HG02981 (cell line): ENCODE results near the gene CMTM6.
"Not testable (repeated sequence)": the region's sequence is repeated elsewhere in the genome, so short reads cannot be mapped to it uniquely, and the experiment has no call there.

ENCODE experiments used
- ATAC-seq: cut with Tn5 transposase; IDR thresholded peaks from one replicate; pipeline ENCODE4 v1.9.1; 2021; ENCODE audit warnings: mild to moderate bottlenecking, moderate library complexity; ENCODE audit not compliant: unreplicated experiment

CMTM6 gene

GRCh38 chr3:32467333-32468070 is 35.1 kb downstream of the CMTM6 start:
- peak; percentile 62 for ATAC-seq

DNA sequence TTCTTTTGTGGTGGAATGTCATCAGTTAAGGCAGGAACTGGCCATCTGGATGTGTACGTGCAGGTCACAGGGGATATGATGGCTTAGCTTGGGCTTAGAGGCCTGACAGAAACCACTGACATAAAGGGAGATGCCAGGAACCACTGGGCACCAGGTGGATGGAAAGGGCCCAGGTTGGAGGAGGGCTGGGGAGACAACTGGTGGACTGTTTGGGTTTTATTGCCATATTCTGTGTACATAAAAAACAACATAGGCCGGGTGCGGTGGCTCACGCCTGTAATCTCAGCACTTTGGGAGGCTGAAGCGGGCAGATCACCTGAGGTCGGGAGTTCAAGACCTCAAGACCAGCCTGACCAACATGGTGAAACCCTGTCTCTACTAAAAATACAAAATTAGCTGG is 35.8 kb downstream of the CMTM6 start:
- not testable (repeated sequence) for ATAC-seq

DNA sequence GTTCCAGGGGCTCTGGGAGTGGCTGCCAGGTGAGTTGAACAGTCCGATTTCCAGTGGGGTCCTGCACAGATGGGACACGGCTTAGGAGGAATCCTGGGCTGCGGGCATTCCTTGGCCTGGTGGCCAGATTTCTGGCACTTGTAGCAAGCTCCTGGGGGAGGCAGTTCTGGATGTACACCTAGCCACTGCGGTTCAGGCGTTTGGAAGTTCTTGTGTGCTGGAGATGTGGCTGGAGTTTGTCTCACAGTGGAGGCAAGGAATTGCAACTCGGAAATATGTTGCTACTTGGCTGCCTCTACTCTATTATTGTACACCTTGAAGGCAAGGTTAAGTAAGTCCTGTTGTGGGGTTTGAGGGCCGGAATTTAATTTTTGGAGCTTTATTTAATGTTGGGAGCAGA is 37.9 kb downstream of the CMTM6 start:
- not testable (repeated sequence) for ATAC-seq

DNA sequence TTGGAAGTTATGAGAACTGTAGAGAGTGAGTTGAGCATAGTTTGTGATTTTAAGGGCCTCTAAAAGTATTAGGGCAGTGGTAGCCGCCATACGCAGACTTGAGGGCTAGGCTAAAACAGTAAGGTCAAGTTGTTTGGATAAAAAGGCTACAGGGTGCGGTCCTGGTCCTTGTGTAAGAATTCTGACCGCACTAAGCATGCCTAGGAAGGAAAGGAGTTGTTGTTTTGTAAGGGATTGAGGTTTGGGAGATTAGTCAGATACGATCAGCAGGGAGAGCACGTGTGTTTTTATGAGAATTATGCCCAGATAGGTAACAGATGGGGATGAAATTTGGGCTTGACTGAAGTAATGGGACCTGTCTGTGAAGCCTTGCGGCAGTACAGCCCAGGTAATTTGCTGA is 39.2 kb downstream of the CMTM6 start:
- not testable (repeated sequence) for ATAC-seq

GRCh38 chr3:32462191-32462986 is 40.3 kb downstream of the CMTM6 start:
- ATAC-seq, result not testable (repeated sequence)

DNA sequence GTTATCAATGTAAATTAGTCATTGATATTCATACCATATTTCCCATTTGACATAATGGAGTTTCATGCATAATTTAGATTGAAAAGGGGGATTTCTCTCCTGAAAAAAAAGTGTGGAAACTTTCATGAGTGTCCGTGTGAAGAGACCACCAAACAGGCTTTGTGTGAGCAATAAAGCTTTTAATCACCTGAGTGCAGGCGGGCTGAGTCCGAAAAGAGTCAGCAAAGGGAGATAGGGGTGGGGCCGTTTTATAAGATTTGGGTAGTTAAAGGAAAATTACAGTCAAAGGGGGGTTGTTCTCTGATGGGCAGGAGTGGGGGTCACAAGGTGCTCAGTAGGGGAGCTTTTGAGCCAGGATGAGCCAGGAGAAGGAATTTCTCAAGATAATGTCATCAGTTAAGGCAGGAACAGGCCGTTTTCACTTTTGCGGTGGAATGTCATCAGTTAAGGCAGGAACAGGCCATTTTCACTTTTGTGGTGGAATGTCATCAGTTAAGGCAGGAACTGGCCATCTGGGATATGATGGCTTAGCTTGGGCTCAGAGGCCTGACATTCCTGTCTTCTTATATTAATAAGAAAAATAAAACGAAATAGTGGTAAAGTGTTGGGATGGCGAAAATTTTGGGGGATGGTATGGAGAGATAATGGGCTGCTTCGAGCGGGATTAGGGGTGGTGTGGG is 41.7 kb downstream of the CMTM6 start:
- ATAC-seq, result not testable (repeated sequence)

GRCh38 chr3:32460031-32460749 is 42.5 kb downstream of the CMTM6 start:
- ATAC-seq, result peak; percentile 94

GRCh38 chr3:32459450-32459849 is 43.2 kb downstream of the CMTM6 start:
- ATAC-seq, result no peak

DNA sequence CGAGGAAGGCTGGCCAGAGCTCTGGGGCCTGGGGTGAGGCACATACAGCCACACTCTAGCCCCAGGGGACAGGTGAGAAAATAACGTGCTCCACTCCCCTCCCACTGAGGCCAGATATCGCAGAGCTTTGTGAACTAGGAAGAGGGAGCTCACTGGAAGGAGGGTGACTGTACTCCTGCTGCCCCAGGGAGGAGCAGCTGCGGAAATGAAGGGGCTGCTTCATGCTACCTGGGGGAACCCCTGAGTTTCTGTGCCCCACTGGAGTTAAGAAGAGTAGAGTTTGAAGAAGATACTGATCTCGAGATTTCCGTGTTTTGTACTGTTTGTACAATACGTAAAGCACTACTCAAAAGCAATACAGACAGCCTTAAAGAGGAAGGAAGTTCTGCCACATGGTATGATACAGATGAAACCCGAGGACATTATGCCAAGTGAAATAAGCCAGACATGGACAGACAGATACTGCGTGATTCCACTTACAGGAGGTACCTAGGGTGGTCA is 44.6 kb downstream of the CMTM6 start:
- no peak for ATAC-seq

GRCh38 chr3:32456429-32457130 is 46.1 kb downstream of the CMTM6 start:
- no peak for ATAC-seq

DNA sequence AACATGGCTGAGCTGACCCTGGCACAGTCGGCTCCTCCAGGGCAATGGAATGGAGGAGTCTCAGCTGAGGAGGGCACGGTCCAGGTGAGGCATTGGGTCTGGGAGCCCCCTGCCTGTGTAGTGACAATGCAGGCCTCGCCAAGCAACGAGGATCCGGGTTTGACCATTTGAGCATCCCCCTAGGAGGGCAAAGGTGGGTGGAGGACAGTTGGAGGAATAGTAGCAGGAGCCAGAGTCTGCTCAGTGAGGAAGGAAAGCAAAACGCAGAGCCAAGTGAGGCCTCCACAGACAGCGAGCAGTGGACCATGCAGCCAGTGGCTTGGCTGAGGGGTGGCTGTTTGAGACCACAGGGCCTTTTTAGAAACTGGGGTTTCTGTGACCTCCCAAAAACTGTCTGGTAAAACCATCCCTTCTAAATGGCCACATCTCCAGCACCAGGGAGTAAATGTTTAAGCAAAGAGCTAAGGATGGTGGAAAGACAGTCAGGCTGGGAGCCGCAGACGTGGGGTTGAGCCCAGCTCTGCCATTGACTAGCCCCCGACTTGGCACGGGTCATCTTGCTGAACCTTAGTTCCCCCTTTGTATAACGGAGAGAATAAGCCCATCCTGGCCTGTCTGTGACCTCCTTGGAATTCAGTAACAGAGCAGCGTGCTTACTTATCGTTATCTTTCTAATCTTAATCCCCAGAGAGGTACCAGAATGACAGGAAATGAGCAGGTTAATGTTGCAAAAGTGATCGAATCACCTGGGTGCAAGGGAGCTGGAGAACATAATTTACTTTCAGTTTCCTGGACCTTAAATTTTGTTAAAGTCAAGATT is 46.8 kb downstream of the CMTM6 start:
- ATAC-seq, result no peak

GRCh38 chr3:32454731-32455608 is 47.7 kb downstream of the CMTM6 start:
- no peak for ATAC-seq

DNA sequence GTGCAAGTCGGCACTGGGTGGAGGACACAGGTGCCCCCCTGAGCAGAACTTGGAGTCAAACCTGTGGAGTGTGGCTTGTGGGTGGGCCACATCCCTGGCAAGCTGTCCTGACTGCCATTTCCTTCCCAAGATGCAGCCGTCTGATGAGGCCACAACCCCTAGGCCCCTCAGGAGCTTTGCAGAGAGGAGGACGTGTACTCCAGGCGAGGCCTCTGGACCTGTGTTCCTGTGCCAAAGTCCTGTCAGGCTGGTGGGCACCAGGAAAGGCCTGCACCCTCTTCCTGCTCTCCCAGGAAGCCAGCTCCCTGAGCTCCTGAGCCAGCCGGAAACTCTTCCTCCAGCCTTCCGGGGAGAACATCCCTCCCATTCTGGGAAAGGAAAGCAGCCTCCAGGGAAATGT is 48.5 kb downstream of the CMTM6 start:
- ATAC-seq, result no peak

DNA sequence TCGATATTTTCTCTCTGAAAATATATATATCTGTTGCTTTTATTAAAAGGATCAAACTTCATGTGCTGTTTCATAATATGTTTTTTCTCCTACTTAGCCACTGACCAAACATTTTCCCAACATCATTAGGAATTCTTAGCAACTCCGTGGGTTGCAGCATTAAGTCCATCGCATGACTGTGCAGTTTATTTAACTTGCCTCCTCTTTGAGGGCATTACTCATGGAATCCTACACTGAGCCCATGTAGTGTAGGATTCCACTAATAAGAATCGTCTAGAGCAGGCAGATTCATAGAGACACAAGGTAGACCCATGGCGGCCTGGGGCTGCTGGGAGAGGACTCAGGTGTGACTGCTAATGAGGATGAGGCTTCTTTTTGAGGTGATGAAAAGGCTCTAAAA is 49.3 kb downstream of the CMTM6 start:
- no peak for ATAC-seq

GRCh38 chr3:32452009-32452408 is 50.6 kb downstream of the CMTM6 start:
- ATAC-seq, result no peak

GRCh38 chr3:32450992-32451659 is 51.5 kb downstream of the CMTM6 start:
- ATAC-seq, result no peak

- no peak for ATAC-seq
Observed at GRCh38 chr3:32450426-32450825, 52.2 kb downstream of the CMTM6 start.

GRCh38 chr3:32449691-32450090 is 53.0 kb downstream of the CMTM6 start:
- no peak for ATAC-seq
